Fibroblast of villous mesenchyme (primary cell): ENCODE measurements around the gene SMAD2. TPM values are rescaled to one million over a fixed set of nuclear protein-coding genes. Genes with fewer than 3 reads are reported as not detected.

Source experiments
- small RNA-seq: library from RNA; depleted of rRNA; stranded (forward); fragments of <200 nt; gene quantifications from one replicate; pipeline ENCODE3, GENCODE V24; 2012
- total RNA-seq: library from RNA; depleted of rRNA; stranded (reverse); fragments of >200 nt; gene quantifications from 2 replicates; pipeline ENCODE4 v1.2.3, GENCODE V29; 2012

Gene SMAD2
- total RNA-seq, 1 donor, result 36.3 TPM

Small RNAs within 50 kb of the gene (small RNA-seq; reads per million reads assigned to genes)
- gene AC120349.2 (not detected), gene MTCO2P2 (not detected)
